GM10847 (cell line): ENCODE results near the gene AQP6.
A peak's percentile ranks its signal among the peaks of the same experiment; 100 is the strongest.

Experiments used
- POLR2A ChIP-seq: IDR thresholded peaks from 2 replicates; pipeline ENCODE4 v1.6.1; 2011; ENCODE audit not compliant: insufficient read length; ENCODE audit errors: extremely low read depth

AQP6 gene

DNA sequence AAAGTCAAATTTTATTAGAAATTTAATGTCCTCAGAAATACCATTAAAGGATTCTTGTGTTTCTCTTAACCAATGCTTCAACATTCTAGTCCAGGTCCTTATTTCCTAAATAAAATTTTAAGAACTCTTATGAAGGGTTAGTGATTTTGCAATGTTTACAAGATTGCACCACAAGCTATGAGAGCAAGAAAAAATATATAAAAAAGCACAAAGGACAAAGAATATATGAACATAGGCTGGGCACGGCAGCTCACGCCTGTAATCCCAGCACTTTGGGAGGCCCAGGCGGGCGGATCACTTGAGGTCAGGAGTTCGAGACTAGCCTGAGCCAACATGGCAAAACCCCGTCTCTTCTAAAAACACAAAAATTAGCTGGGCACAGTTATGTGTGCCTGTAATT is 44.9 kb downstream of the AQP6 start:
- no peak for TF ChIP-seq POLR2A

DNA sequence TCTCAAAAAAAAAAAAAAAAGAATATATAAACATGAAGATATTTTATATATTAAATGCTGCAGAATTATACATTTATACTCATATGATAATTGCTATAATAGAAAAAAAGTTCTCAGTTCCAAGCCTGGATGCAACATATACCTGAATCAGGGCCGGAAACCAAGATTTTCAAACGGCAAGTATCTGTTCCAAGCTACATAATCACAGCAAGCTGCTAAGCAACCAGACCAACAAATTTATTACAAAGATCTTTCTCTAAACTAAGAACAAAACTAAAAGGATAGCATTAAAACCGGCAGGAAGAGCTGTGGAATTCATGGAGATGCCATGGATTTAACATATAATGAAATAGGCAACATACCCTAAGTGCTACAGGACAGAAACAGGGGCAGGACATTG is 45.4 kb downstream of the AQP6 start:
- no peak for TF ChIP-seq POLR2A

DNA sequence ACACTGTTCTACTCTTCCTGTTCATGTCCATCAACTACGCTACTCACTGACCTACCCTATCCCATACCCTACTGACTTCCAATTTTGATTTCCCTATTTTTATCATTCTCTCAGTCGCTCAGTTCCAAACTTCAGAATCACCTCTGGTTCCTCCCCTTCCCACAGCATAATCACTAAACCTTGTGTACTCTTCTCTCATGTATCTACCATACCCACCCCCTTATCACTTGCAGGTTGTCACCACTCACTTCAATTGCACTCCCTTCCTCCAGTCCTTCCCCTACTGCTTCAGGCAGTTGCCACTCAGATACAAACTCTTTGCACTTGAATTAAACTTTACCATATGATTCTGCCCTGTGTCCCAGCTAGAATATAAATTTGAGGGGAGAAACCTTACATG is 46.2 kb downstream of the AQP6 start:
- TF ChIP-seq POLR2A = no peak

DNA sequence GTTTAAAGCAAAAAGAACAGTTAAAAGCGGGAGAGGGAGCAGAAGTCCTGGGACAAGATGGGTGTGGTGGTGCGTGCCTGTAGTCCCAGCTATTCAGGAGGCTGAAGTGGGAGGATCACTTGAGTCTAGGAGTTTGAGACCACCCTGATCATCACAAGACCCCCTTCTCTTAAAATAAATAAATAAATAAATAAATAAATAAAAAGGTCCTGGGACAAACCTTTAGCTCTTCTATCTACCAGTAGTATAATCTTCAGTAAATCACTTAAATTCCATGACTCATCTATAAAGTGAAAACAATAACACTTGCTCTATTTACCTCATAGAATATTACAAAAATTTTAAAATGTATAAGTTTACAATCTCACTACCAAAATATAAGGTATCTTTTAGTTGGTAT is 46.8 kb downstream of the AQP6 start:
- TF ChIP-seq POLR2A = no peak

DNA sequence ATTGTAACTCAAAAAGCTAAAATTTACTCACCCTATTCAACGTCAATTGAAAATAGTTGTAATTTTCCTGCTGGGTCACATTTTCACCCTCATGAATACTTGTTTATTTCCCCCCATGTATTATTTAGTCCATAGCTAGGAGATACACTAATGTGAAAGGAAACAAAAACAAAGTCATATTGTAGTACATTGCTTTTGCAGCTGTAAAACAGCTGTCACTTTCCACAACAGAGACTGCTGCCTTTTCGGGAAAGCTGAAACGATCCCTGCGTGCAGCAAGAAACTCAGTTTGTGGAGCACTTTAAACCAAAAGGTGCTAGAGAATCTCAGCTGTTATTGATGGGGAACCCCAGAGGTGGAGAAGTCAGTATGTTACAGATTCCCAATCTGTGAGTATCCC is 48.3 kb downstream of the AQP6 start:
- TF ChIP-seq POLR2A = no peak

DNA sequence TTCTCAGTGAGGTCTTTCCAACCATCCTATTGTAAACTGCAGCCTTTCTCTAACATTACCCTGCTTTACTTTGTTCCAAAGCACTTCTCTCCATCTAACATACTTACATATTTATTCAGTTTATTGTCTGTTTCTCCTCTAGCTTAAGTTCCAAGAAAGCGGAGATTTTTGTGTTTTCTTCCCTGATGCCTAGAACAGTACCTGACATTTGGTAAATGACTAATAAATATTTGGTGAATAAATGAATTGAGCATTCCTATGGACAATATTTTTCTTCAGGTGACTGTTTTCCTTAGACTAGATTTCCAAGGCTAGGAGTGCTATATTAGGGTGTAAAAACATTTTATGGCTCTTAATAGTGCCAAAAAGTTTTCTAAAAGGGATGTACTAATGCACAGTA is 50.2 kb downstream of the AQP6 start:
- TF ChIP-seq POLR2A = no peak

DNA sequence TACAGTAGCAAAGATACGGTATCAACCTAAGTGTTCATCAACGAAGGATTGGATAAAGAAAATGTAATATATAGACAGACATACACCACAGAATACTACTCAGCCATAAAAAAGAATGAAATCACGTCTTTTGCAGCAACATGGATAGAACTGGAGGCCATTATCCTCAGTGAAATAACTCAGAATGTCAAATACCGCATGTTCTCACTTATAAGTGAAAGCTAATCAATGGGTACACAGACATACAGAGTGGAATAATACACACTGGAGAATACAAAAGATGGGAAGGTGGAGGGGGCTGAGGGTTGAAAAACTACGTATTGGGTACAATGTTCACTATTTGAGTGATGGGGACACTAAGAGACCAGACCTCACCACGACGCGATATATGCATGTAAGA is 51.5 kb downstream of the AQP6 start:
- no peak for TF ChIP-seq POLR2A

DNA sequence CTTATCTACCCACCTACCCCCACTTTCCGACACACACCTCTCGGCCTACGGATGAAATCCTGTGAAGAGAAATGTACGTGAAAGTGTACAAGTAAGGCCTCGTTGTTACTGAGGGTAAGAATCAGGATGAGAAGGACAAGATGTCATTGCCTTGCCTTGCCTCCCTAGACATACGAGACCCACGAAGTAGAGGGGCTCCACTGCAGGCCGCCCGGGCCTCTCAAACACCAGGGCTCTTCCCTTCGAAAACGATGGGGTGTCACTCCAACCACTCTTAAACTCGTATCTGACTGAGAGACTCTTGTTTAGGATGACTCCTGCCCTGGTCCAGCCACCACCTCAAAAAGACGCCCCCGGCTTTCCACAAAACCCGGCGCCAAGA is 52.0 kb downstream of the AQP6 start:
- TF ChIP-seq POLR2A = no peak

DNA sequence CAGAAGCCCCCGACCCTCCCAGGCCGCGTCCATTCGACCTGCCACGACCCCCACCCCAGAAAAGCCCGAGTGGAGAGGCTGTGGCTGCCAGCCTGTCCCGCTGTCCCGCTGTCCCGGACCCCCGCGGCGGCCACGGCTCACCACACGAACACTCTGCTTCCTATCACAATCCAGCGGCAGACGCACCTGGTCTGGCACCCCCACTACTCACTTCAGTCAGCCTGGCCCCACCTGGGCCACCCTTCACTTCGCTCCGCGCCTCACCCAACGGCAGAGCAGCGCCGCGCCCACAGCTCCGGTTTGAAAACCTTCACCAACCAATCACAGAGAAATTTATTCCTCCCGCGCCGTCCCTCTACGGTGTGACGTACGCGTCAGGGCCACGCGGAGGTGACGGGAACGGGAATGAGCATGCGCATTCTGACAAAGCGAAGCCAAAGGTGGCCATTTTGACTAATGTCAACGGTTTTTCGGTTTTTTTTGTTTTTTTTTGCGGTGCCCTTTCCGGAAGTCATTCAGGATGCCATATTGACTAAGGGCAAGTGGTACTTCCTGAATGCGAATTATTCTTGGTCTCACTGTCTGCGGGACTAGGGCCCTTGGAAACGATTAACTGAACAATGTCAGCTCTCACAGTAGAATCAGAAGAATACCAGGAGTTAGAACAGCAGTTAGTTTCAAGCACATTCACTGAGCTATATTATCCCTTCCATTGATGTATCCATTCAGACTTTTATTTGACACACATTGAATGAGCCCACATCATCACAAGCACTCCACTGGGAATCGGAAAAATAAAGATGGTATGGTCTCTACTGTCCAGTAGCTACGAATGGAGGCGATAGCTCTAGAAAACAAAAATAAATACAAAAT is 52.7 kb downstream of the AQP6 start, which contains the start of gene RACGAP1:
RACGAP1 (minus strand) TSS at position 308 of the 873 bp plus-strand sequence. CDS start 8,779 bp downstream, outside the sequence.
- TF ChIP-seq POLR2A = peak; percentile 34

DNA sequence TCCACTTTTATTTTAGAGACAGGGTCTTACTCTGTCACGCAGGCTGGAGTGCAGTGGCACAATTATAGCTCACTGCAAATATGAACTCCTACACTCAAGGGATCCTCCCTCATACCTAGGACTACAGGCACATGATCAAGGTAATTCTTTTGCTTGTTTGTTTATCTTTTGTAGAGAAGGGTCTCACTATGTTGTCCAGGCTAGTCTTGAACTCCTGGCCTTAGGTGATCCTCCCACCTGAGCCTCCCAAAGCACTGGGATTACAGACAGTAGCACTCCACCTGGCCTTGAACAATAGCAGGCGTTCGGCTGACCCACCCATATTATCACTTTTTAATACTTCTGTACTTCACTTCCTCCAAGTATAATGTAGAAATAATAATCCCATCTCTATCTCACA is 53.9 kb downstream of the AQP6 start:
- no peak for TF ChIP-seq POLR2A
